IPS DF 6.9 (cell line): ENCODE data around the gene FAM219B.
A peak's percentile ranks its signal among the peaks of the same experiment; 100 is the strongest.

ENCODE experiments used
- DNase-seq: peaks from one replicate; pipeline ENCODE4 v3.0.0-alpha.2; 2013; ENCODE audit warnings: low read depth, low spot score
- H3K27ac ChIP-seq: one replicate; pipeline ENCODE4 v1.5.1; 2013; ENCODE audit warnings: low read length, control low read depth
- H3K27me3 ChIP-seq: 2 replicates; pipeline ENCODE4 v1.6.1; 2013; ENCODE audit warnings: mild to moderate bottlenecking, low read length; ENCODE audit not compliant: control insufficient read depth, insufficient read depth
- H3K36me3 ChIP-seq: 2 replicates; pipeline ENCODE4 v1.6.1; 2013; ENCODE audit warnings: low read length; ENCODE audit not compliant: control insufficient read depth, insufficient read depth
- H3K4me1 ChIP-seq: 2 replicates; pipeline ENCODE4 v1.6.1; 2013; ENCODE audit warnings: low read length; ENCODE audit not compliant: control insufficient read depth, insufficient read depth
- H3K4me3 ChIP-seq: 2 replicates; pipeline ENCODE4 v1.5.1; 2013; ENCODE audit warnings: mild to moderate bottlenecking, low read length
- H3K9me3 ChIP-seq: 2 replicates; pipeline ENCODE4 v1.6.1; 2013; ENCODE audit warnings: low read length, inconsistent platforms; ENCODE audit not compliant: control insufficient read depth, insufficient read depth
- WGBS: extraction: QIAGEN DNeasy Blood & Tissue Kit; methylation state at CpG from one replicate; pipeline ENCODE4 v1.1.7; 2013; ENCODE audit warnings: mixed read lengths, missing lambda C conversion rate; ENCODE audit not compliant: insufficient read length, insufficient coverage; 5-methylcytosine and 5-hydroxymethylcytosine counted together

The FAM219B gene

DNA sequence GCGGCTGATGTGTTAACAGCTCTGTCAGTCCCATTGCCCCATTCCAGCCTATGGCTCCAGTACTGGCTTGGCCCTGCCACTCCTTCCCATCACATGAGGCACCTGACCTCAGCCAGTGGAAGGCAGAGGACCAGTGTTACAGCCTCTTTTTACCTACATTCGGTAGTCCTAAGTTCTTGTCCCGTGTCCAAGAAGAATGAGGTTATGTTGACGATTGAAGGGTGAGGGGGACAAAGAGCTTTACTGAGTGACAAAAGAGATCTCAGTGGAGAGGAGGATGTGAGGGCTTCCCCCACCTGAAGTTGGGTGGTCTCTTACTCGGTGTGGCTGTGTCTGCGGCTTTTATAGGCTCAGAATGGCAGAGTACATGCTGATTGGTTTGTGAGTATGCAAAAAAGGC lies 24.1 kb downstream of the FAM219B start:
- Histone ChIP-seq H3K27me3 (no peaks in the 10 kb centered on the region), H3K9me3 (peaks cover 2% of the 10 kb centered on the region), H3K4me3 (no peak overlapping the region), H3K36me3 (peaks cover 2% of the 10 kb centered on the region; the same call in 1 of the 2 replicates), H3K4me1 (no peaks in the 10 kb centered on the region), H3K27ac (no peak overlapping the region)
- no CpG with 5 or more reads among the region's 6 CpGs for WGBS
- no peak for DNase-seq

GRCh38 chr15:74878273-74878672 lies 28.4 kb downstream of the FAM219B start:
- H3K9me3 ChIP-seq, result peaks cover 2% of the 10 kb centered on the region
- H3K36me3 ChIP-seq, result peaks cover 2% of the 10 kb centered on the region; the same call in 1 of the 2 replicates
- H3K27ac ChIP-seq, result no peak overlapping the region
- no peaks in the 10 kb centered on the region for H3K27me3 ChIP-seq
- no peak for DNase-seq
- H3K4me3 ChIP-seq, result no peak overlapping the region
- WGBS, result no CpG with 5 or more reads among the region's 4 CpGs
- H3K4me1 ChIP-seq, result no peaks in the 10 kb centered on the region

DNA sequence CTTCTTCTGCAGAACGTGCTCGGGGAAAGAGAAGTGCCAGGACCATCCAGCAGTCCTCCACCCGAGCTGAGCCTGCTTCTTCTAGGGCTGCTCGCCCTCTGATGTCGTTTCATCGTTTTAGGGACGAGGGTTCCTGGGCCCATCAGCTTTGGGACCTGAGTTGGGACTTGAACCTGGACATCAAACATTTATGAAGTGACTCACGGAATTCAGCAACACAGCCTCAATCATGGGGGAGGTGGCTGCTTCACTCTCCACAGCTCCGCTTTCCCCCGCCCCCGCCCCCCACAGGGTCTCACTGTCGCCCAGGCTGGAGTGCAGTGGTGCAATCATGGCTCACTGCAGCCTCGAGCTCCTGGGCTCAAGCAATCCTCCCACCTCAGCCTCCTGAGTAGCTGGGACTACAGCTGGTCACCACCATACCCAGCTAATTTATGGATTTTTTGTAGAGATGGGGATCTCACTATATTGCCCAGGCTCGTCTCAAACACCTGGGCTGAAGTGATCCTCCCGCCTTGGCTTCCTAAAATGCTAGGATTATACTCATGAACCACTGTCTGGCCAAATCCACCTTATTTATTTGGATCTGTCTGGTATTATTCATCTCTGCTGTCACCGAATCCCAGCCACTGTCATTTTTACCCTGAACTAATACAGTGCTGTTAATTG lies 32.8 kb downstream of the FAM219B start:
- no CpG with 5 or more reads among the region's 16 CpGs for WGBS
- H3K27ac ChIP-seq, result no peak overlapping the region
- no peaks in the 10 kb centered on the region for H3K27me3 ChIP-seq
- no peaks in the 10 kb centered on the region for H3K36me3 ChIP-seq
- DNase-seq, result no peak
- H3K4me1 ChIP-seq, result no peaks in the 10 kb centered on the region
- H3K4me3 ChIP-seq, result peak overlapping the region; percentile 18; the same call in 1 of the 2 replicates
- H3K9me3 ChIP-seq, result no peaks in the 10 kb centered on the region

DNA sequence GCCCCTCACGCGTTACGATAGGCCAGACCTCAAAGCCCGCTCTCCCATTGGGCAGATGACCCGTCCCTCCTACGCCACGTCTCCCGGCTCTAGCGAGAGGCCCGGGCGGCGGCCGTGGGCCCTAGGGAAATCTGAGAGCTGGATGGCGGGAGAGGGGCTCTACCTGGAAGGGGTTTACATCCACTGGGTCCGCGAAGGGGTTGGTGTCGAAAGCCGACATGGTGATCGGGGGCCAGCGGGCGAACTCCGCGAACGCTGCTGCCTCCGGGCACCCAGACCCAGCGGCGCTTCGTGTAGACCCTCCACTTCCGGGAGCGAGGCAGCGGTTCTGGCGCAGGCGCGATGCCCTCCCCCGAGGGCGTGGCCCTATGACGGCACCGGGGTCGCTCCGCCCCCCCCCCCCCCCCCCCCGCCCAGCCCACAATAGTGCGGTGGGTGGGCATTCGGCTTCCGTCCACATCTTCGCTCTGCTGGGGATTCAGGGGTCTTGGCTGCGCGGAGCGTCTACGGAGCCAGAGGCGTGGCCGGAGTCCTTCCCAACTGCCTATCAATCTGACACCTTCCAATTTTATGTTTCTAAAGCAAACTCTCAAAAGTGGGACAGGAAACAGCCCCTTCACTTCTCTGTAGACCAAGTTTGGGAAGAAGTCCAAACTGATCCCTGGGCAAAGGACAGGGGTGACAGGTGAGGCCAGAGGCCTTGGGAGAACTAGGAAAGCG lies 33.5 kb downstream of the FAM219B start, which contains the start of gene SCAMP2:
SCAMP2 (minus strand) TSS at position 330 of the 720 bp plus-strand sequence; CDS start at position 220, 110 bp downstream.
- H3K36me3 ChIP-seq, result no peaks in the 10 kb centered on the region; the same call in 1 of the 2 replicates
- peak; percentile 39 for DNase-seq
- no peaks in the 10 kb centered on the region for H3K9me3 ChIP-seq
- no peak within 1 kb of the TSS for H3K27ac ChIP-seq
- H3K4me3 ChIP-seq, result peak within 1 kb of the TSS; percentile 87; the same call in 1 of the 2 replicates
- H3K4me1 ChIP-seq, result no peaks in the 10 kb centered on the region
- H3K27me3 ChIP-seq, result no peaks in the 10 kb centered on the region
- WGBS, result no CpG with 5 or more reads among the region's 52 CpGs

GRCh38 chr15:74872702-74873035 lies 34.0 kb downstream of the FAM219B start:
- H3K4me1 ChIP-seq, result no peaks in the 10 kb centered on the region
- no CpG with 5 or more reads among the region's 11 CpGs for WGBS
- H3K27ac ChIP-seq, result no peak overlapping the region

GRCh38 chr15:74870436-74871215 lies 36.0 kb downstream of the FAM219B start:
- DNase-seq, result no peak
- Histone ChIP-seq H3K4me1 (no peaks in the 10 kb centered on the region), H3K4me3 (no peak overlapping the region), H3K9me3 (no peaks in the 10 kb centered on the region), H3K27me3 (no peaks in the 10 kb centered on the region), H3K27ac (no peak overlapping the region), H3K36me3 (no peaks in the 10 kb centered on the region; the same call in 1 of the 2 replicates)
- no CpG with 5 or more reads among the region's 6 CpGs for WGBS

More at GRCh38 chr15:74872702-74873035, 34.0 kb downstream of the FAM219B start:
- DNase-seq, result peak; percentile 87
- Histone ChIP-seq H3K9me3 (no peaks in the 10 kb centered on the region), H3K36me3 (no peaks in the 10 kb centered on the region; the same call in 1 of the 2 replicates), H3K4me3 (peak overlapping the region; percentile 87; the same call in 1 of the 2 replicates), H3K27me3 (no peaks in the 10 kb centered on the region)

DNA sequence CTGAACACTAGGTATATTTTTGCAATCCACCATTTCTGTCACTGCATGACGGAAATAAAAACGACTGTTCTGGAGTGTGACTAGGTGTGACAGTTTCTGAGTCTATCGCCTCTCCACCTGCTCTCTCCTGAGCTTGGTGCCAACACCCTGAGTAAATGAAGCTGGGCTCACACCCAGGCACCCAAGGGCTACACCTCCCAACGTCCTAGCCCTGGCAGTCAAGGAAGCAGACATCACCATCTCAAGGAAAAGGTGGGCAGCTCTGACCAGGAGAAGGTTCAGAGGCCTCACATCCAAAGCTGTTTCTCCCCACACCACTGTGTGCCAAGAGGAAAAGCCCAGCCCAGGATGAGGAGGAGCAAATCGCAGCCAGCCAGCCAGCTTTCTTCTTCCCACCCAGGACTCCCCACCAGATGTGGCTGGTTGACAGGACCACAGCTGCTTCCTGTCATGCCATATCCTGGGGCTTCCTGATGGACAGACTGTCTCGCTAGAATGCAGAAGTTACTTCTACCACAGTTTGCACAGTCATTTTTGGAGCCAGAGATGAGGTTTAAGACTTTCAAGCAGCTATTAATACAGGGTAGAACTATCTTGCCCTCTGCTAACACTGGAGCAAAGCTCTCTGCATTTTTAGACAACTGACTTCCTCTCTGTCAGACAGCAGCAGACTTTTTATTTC lies 36.8 kb downstream of the FAM219B start:
- Histone ChIP-seq H3K27ac (no peak overlapping the region), H3K9me3 (no peaks in the 10 kb centered on the region), H3K27me3 (no peaks in the 10 kb centered on the region), H3K36me3 (no peaks in the 10 kb centered on the region; the same call in 1 of the 2 replicates), H3K4me3 (no peak overlapping the region), H3K4me1 (no peaks in the 10 kb centered on the region)
- no CpG with 5 or more reads among the region's 6 CpGs for WGBS
- no peak for DNase-seq

DNA sequence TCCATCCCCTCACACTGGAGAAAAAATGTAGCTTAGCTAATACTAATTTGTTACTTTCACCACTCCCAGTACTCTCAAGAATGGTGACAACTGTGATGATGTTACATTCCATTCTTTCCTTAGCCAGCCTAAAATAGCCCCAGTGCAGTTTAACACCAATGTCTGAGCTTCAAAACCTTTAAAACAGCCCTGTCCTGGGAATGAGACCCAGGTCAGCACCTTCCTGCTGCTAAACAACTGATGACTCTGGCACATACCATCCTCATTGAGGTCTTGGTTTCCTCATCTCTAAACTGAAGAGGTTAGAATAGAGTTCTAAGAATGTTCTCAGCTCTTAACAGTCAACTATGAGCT lies 37.3 kb downstream of the FAM219B start:
- H3K36me3 ChIP-seq, result no peaks in the 10 kb centered on the region; the same call in 1 of the 2 replicates
- no peaks in the 10 kb centered on the region for H3K27me3 ChIP-seq
- no peaks in the 10 kb centered on the region for H3K9me3 ChIP-seq
- H3K4me3 ChIP-seq, result no peak overlapping the region
- no peak overlapping the region for H3K27ac ChIP-seq
- no peak for DNase-seq
- no peaks in the 10 kb centered on the region for H3K4me1 ChIP-seq

- no CpG with 5 or more reads among the region's 6 CpGs for WGBS
- H3K9me3 ChIP-seq, result no peaks in the 10 kb centered on the region
- DNase-seq, result no peak
- H3K4me1 ChIP-seq, result no peaks in the 10 kb centered on the region
- no peaks in the 10 kb centered on the region; the same call in 1 of the 2 replicates for H3K36me3 ChIP-seq
- H3K27me3 ChIP-seq, result no peaks in the 10 kb centered on the region
- no peak overlapping the region for H3K27ac ChIP-seq
- no peak overlapping the region for H3K4me3 ChIP-seq
Measured at GRCh38 chr15:74868059-74868458, 38.6 kb downstream of the FAM219B start.
